DMS153 treated with DMSO at 0.1 percent for 48 hours (cell line): Measurements from ENCODE around the gene PDCD5.
"Not testable (repeated sequence)": the region's sequence is repeated elsewhere in the genome, so short reads cannot be mapped to it uniquely, and the experiment has no call there.

Source experiments
- DNase-seq: peaks from one replicate; lab custom pipeline; 2025; ENCODE audit not compliant: unreplicated experiment; lab: John Stamatoyannopoulos, UW

PDCD5 gene

GRCh38 chr19:32580901-32581704 is at the start of gene PDCD5:
Gene PDCD5 (plus strand): TSS chr19:32581190. CDS start chr19:32581262, 72 bp downstream.
- peak; percentile 73 for DNase-seq

- no peak for DNase-seq
Observed at GRCh38 chr19:32532233-32532632, 48.8 kb upstream of the PDCD5 start.

GRCh38 chr19:32537580-32537979 is 43.4 kb upstream of the PDCD5 start:
- no peak for DNase-seq

GRCh38 chr19:32539240-32539916 is 41.6 kb upstream of the PDCD5 start:
- DNase-seq, result no peak

- DNase-seq, result no peak
Observed at GRCh38 chr19:32540621-32541020, 40.4 kb upstream of the PDCD5 start.

- DNase-seq, result not testable (repeated sequence)
Observed at GRCh38 chr19:32541376-32541775, 39.6 kb upstream of the PDCD5 start.

- DNase-seq, result no peak
Observed at GRCh38 chr19:32542477-32543108, 38.4 kb upstream of the PDCD5 start.

GRCh38 chr19:32543115-32543900 is 37.7 kb upstream of the PDCD5 start:
- no peak for DNase-seq

GRCh38 chr19:32544917-32545316 is 36.1 kb upstream of the PDCD5 start:
- no peak for DNase-seq

- no peak for DNase-seq
Observed at GRCh38 chr19:32550666-32551065, 30.3 kb upstream of the PDCD5 start.

- DNase-seq, result no peak
Observed at GRCh38 chr19:32555786-32556185, 25.2 kb upstream of the PDCD5 start.

GRCh38 chr19:32558607-32559228 is 22.3 kb upstream of the PDCD5 start:
- DNase-seq, result no peak

- DNase-seq, result no peak
Observed at GRCh38 chr19:32563761-32564160, 17.2 kb upstream of the PDCD5 start.

GRCh38 chr19:32566246-32566830 is 14.7 kb upstream of the PDCD5 start:
- DNase-seq, result no peak

- DNase-seq, result no peak
Observed at GRCh38 chr19:32567486-32567885, 13.5 kb upstream of the PDCD5 start.

- peak; percentile 12 for DNase-seq
Observed at GRCh38 chr19:32570081-32570785, 10.8 kb upstream of the PDCD5 start.

- DNase-seq, result not testable (repeated sequence)
Observed at GRCh38 chr19:32571471-32572075, 9.4 kb upstream of the PDCD5 start.

- not testable (repeated sequence) for DNase-seq
Observed at GRCh38 chr19:32572700-32573491, 8.1 kb upstream of the PDCD5 start.

GRCh38 chr19:32573492-32573794 is 7.5 kb upstream of the PDCD5 start:
- DNase-seq, result no peak
